Parathyroid adenoma (tissue), 2 donors: ENCODE data around the gene RNF187.

Experiments
- H2AFZ ChIP-seq: fragments of 300-600 bp; sonication (generic); one replicate; pipeline ENCODE4 v1.7.0; 2017; ENCODE audit warnings: antibody characterized with exemption, mild to moderate bottlenecking
- H3K27ac ChIP-seq: fragments of 300-600 bp; sonication (generic); one replicate; pipeline ENCODE4 v1.7.0; 2017
- H3K27me3 ChIP-seq: fragments of 300-600 bp; sonication (generic); one replicate; pipeline ENCODE4 v1.7.0; 2017; ENCODE audit warnings: low read length; ENCODE audit not compliant: control insufficient read depth, insufficient read depth
- H3K36me3 ChIP-seq: fragments of 300-600 bp; sonication (generic); one replicate; pipeline ENCODE4 v1.7.0; 2017; ENCODE audit warnings: low read length; ENCODE audit not compliant: control insufficient read depth, insufficient read depth
- H3K4me1 ChIP-seq: fragments of 300-600 bp; sonication (generic); one replicate; pipeline ENCODE4 v1.7.0; 2017; ENCODE audit warnings: control low read depth
- H3K4me2 ChIP-seq: fragments of 300-600 bp; sonication (generic); one replicate; pipeline ENCODE4 v1.7.0; 2017; ENCODE audit warnings: low read length
- H3K4me3 ChIP-seq: fragments of 300-600 bp; sonication (generic); one replicate; pipeline ENCODE4 v1.7.0; 2017; ENCODE audit warnings: low read depth, low read length
- H3K79me2 ChIP-seq: fragments of 300-600 bp; sonication (generic); one replicate; pipeline ENCODE4 v1.7.0; 2017; ENCODE audit warnings: control low read depth
- H3K9ac ChIP-seq: fragments of 300-600 bp; sonication (generic); one replicate; pipeline ENCODE4 v1.7.0; 2017; ENCODE audit warnings: mild to moderate bottlenecking
- H3K9me3 ChIP-seq: fragments of 300-600 bp; sonication (generic); one replicate; pipeline ENCODE4 v1.7.0; 2017; ENCODE audit warnings: low read length; ENCODE audit not compliant: control insufficient read depth
- TF ChIP-seq, protein P1 (sequence below): fragments of 300-600 bp; sonication (generic); IDR thresholded peaks from one replicate; pipeline ENCODE4 v1.7.0; 2017; ENCODE audit warnings: antibody characterized with exemption, mild to moderate bottlenecking
- donor health status: primary hyperparathyroidism.

Gene RNF187

GRCh38 chr1:228483789-228484188, 3.4 kb upstream of the RNF187 start:
- Histone ChIP-seq H3K4me1 (no peaks in the 10 kb centered on the region), H3K27me3 (no peaks in the 10 kb centered on the region)

DNA sequence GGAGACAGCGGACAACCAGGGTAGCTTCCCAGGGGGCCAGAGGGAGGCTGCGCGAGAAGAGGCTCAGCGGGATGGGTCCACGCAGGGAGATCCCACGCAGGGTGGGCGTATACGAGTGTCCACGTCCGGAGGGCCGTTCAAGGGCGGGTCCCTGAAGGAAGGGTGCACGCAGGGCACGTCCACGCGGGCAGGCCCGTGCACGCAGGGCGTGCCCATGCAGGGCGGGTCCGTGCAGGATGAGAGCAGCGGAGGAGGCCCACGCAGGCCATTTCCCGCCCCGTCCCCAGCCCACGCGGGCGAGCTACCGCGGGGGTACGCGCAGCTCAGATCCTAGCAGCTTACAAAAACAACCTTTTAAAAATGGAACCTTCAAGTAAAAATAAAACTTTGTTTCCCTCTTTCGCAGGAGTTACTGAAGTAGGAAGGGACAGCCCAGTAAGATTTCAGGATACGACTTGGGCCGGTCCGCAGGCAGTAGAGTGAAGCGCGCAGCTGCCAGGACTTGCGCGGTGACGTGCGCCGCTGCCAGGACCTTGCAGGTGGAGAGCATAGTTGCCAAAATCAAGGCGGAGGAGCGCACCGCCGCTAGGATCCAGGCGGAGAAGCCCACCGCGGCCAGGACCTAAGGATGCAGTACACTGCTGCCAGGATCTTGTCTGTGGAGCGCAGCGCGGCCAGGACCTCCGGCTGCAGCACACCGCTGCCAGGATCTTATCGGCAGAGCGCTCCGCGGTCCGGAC, 416 bp upstream of the RNF187 start:
- no peaks in the 10 kb centered on the region for H3K9me3 ChIP-seq
- peak overlapping the region; percentile 93 for H2AFZ ChIP-seq
- TF ChIP-seq, protein P1, sequence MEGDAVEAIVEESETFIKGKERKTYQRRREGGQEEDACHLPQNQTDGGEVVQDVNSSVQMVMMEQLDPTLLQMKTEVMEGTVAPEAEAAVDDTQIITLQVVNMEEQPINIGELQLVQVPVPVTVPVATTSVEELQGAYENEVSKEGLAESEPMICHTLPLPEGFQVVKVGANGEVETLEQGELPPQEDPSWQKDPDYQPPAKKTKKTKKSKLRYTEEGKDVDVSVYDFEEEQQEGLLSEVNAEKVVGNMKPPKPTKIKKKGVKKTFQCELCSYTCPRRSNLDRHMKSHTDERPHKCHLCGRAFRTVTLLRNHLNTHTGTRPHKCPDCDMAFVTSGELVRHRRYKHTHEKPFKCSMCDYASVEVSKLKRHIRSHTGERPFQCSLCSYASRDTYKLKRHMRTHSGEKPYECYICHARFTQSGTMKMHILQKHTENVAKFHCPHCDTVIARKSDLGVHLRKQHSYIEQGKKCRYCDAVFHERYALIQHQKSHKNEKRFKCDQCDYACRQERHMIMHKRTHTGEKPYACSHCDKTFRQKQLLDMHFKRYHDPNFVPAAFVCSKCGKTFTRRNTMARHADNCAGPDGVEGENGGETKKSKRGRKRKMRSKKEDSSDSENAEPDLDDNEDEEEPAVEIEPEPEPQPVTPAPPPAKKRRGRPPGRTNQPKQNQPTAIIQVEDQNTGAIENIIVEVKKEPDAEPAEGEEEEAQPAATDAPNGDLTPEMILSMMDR: no peak
- peak overlapping the region; percentile 89 for H3K9ac ChIP-seq
- H3K36me3 ChIP-seq: no peaks in the 10 kb centered on the region
- peak overlapping the region; percentile 92 for H3K4me2 ChIP-seq
- H3K4me1 ChIP-seq: peaks cover 6% of the 10 kb centered on the region
- H3K27ac ChIP-seq: peak overlapping the region; percentile 100
- H3K27me3 ChIP-seq: no peaks in the 10 kb centered on the region
- peak overlapping the region; percentile 86 for H3K4me3 ChIP-seq
- H3K79me2 ChIP-seq: no peaks in the 10 kb centered on the region

More at GRCh38 chr1:228483789-228484188, 3.4 kb upstream of the RNF187 start:
- Histone ChIP-seq H2AFZ (no peak overlapping the region), H3K27ac (no peak overlapping the region), H3K79me2 (no peaks in the 10 kb centered on the region), H3K9me3 (no peaks in the 10 kb centered on the region), H3K9ac (no peak overlapping the region), H3K4me2 (no peak overlapping the region), H3K4me3 (no peak overlapping the region), H3K36me3 (no peaks in the 10 kb centered on the region)
- TF ChIP-seq, protein P1: no peak

GRCh38 chr1:228488125-228488817, 1.1 kb downstream of the RNF187 start:
- H2AFZ ChIP-seq: no peak overlapping the region
- H3K4me2 ChIP-seq: peak overlapping the region; percentile 88
- no peaks in the 10 kb centered on the region for H3K9me3 ChIP-seq
- H3K36me3 ChIP-seq: no peaks in the 10 kb centered on the region
- H3K9ac ChIP-seq: no peak overlapping the region
- TF ChIP-seq, protein P1: no peak
- H3K27ac ChIP-seq: no peak overlapping the region
- H3K79me2 ChIP-seq: peaks cover 2% of the 10 kb centered on the region
- peaks cover 6% of the 10 kb centered on the region for H3K4me1 ChIP-seq
- peak overlapping the region; percentile 68 for H3K4me3 ChIP-seq
- no peaks in the 10 kb centered on the region for H3K27me3 ChIP-seq

DNA sequence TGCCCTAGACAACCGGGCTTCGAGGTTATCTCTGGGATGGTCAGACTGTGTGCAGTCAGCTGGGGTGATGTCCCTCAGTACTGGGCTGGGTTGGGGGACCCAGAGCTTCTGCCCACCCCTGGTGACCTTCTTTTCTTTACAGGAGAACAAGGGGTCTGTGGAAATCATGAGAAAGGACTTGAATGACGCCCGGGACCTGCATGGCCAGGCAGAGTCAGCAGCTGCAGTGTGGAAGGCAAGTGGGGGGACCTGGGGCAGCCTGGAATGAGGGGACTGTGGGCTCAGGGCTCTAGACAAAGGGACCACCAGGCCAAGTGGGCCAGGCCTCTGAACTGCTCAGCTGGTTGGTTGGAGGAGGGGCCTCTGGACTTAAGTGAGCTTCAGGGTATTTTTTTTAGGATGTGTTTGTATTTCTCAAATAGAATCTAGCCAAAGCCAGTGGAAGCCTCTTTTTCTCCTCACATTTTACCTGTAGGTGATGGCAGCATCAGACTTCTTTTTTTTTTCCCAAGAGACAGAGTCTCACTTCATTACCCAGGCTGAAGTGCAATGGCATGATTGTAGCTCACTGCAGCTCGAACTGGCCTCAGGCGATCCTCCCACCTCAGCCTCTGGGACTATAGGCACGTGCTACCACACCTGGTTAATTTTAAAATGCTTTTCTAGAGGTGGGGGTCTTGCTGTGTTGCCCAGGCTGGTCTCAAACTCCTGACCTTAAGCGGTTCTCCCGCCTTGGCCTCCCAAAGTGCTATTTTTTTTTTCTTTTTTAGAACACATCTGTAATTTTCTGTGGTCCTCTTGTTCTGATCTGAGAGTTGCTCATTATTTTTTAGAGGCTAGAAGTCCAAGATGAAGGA, 1.9 kb downstream of the RNF187 start:
- H3K27ac ChIP-seq: no peak overlapping the region
- TF ChIP-seq, protein P1: no peak
- H3K9me3 ChIP-seq: no peaks in the 10 kb centered on the region
- no peaks in the 10 kb centered on the region for H3K27me3 ChIP-seq
- H3K79me2 ChIP-seq: peaks cover 3% of the 10 kb centered on the region
- H2AFZ ChIP-seq: no peak overlapping the region
- peak overlapping the region; percentile 88 for H3K4me2 ChIP-seq
- peaks cover 6% of the 10 kb centered on the region for H3K4me1 ChIP-seq
- H3K36me3 ChIP-seq: no peaks in the 10 kb centered on the region
- no peak overlapping the region for H3K9ac ChIP-seq
- H3K4me3 ChIP-seq: peak overlapping the region; percentile 68
